Astrocyte (in vitro differentiated cells and primary cell): ENCODE measurements around the gene ENDOV.

ENCODE experiments used
- EZH2 ChIP-seq: IDR thresholded peaks from 2 replicates; pipeline ENCODE4 v1.6.1; 2012; ENCODE audit warnings: mild to moderate bottlenecking, low read length, inconsistent platforms; ENCODE audit not compliant: insufficient read depth
- TF ChIP-seq, protein P1 (sequence below): IDR thresholded peaks from 2 replicates; pipeline ENCODE4 v1.5.1; 2011; ENCODE audit warnings: low read depth, mild to moderate bottlenecking, inconsistent platforms, low read length, moderate library complexity; ENCODE audit not compliant: insufficient read depth

DNA sequence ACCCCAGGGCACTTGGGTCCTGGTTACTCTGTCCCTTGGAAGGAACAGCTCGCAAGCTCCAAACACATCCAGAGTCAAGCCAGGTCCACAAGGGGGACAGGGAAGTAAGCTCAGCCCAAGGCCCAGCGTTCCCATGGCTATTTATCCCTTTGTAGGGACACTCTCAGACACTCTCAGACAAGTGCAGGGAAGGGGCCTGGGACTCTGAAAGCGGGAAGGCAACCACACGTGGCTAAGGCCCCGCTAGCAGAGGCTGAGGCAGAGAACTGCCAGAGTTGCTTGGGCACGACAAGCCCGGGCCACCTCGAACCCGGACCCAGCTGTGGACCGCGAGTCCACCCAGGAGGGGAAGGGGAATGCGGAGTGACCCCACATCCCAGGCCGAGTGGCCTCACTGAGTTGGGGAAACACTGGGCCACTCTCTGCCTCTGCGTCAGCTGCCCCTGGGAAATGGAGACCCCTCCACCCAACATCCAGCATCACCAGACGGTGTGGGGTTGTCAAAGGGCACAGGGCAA is 51.3 kb downstream of the ENDOV start:
- TF ChIP-seq, protein P1, sequence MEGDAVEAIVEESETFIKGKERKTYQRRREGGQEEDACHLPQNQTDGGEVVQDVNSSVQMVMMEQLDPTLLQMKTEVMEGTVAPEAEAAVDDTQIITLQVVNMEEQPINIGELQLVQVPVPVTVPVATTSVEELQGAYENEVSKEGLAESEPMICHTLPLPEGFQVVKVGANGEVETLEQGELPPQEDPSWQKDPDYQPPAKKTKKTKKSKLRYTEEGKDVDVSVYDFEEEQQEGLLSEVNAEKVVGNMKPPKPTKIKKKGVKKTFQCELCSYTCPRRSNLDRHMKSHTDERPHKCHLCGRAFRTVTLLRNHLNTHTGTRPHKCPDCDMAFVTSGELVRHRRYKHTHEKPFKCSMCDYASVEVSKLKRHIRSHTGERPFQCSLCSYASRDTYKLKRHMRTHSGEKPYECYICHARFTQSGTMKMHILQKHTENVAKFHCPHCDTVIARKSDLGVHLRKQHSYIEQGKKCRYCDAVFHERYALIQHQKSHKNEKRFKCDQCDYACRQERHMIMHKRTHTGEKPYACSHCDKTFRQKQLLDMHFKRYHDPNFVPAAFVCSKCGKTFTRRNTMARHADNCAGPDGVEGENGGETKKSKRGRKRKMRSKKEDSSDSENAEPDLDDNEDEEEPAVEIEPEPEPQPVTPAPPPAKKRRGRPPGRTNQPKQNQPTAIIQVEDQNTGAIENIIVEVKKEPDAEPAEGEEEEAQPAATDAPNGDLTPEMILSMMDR, result no peak
- no peak for TF ChIP-seq EZH2
